ENCODE results near the gene ELL3.
"Not testable (repeated sequence)": the region's sequence is repeated elsewhere in the genome, so short reads cannot be mapped to it uniquely, and the experiment has no call there.

Gene ELL3, protein sequence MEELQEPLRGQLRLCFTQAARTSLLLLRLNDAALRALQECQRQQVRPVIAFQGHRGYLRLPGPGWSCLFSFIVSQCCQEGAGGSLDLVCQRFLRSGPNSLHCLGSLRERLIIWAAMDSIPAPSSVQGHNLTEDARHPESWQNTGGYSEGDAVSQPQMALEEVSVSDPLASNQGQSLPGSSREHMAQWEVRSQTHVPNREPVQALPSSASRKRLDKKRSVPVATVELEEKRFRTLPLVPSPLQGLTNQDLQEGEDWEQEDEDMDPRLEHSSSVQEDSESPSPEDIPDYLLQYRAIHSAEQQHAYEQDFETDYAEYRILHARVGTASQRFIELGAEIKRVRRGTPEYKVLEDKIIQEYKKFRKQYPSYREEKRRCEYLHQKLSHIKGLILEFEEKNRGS

DNA sequence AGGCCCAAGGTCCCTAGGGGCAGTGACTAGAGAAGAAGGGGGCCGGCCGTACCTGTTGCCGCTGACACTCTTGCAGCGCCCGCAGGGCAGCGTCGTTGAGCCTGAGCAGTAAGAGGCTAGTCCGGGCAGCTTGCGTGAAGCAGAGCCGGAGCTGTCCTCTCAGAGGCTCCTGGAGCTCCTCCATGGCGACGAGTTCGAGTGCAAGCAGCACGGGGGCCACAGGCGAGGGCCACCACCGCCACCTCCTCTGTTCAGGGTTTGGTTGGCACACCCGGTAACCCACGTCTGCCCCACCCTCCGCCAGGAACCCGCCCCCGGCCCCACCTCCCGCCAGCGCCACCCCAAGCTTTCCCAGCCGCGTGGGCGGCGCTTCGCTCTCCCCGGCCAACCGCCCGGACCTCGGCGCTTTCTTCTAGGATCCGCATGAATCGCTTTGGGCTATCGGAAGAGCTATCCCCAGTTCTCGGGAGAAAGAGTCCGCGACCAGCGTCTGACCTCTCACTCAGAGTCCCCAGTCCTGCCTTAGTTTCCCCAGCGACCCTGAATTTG lies at the start of gene ELL3:
TSS of gene ELL3 (minus strand) at position 249 of the 549 bp plus-strand sequence. CDS start at position 184, 65 bp downstream.
- peak; percentile 44 for DNase-seq (ENCODE audit: low spot score)

DNA sequence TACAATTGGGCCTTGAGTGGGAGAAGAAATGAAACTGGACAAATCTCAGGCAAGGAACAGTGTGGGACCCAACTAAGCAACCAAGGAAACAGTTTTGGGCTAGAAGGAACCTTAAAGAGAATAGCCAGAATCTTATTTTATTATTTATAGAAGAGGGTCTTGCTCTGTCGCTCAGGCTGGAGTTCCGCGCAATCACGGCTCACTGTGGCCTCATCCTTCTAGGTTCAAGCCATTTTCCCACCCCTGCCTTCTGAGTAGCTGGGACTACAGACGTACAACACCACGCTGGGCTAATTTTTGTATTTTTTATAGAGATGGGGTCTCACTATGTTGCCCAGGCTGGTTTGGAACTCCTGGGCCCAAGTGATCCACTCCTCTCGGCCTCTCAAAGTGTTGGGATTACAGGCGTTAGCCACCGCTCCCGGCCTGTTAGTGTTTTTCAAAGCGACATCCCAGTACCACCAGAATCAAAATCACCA lies 49.3 kb upstream of the ELL3 start:
- DNase-seq (ENCODE audit: low spot score): no peak

DNA sequence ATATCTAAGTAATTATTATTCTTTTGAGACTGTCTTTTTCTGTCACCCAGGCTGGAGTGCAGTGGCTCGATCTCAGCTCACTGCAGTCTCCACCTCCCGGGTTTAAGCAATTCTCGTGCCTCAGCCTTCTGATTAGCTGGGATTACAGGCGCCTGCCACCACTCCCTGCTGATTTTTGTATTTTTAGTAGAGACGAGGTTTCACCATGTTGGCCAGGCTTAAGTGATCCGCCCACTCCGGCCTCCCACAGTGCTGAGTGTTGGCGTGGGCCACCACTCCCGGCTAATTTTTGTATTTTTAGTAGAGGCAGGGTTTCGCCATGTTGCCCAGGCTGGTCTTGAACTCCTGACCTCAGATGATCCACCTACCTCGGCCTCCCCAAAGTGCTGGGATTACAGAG lies 48.5 kb upstream of the ELL3 start:
- DNase-seq (ENCODE audit: low spot score): not testable (repeated sequence)

DNA sequence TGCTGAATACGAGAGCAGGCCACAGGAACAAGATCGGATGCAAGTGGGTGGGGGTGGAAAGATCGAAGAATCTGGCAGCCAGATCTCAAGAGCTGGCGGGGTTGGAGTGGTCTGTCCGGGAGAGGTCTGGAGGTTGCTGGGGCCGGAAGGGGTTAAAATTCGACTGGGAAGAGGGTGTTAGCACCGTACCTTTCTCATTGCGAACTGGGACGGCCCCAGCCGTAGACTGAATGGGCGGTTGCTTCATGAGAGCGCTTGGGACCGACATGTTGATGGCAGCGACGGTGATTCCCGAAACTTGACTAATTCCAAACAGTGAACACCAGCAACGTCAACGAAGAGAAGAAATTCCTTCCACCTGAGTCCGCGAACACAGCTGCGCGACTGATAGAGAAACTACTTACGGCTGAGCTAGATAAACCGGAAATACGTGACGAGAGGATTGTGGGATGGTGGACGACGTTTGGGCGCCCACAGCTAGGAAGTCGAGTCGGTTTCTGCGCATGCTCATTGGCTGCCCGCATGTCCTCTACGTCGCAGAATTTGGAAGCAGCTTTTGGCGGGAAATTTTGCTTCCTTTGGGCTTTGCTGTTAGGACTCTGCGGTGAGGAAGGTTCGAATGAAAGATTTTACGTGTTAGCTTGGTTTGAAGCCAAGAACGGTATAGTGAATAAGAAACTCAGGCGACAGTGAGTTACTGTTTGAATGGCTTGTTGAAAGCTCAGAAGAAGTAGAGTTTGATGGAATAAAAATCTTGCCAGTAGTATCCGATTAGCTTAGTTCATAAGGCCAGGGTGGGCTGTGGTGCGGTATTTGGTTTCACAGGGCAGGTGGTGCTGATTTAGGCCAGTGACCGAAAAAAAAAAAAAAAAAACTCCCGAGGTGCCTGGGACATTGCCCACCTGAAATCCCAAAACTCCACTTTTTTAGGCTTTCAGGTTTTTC lies 47.8 kb upstream of the ELL3 start, which contains the start of gene MFAP1:
TSS of gene MFAP1 (minus strand) at position 389 of the 945 bp plus-strand sequence. CDS start at position 268, 121 bp downstream.
- DNase-seq (ENCODE audit: low spot score): peak; percentile 95

DNA sequence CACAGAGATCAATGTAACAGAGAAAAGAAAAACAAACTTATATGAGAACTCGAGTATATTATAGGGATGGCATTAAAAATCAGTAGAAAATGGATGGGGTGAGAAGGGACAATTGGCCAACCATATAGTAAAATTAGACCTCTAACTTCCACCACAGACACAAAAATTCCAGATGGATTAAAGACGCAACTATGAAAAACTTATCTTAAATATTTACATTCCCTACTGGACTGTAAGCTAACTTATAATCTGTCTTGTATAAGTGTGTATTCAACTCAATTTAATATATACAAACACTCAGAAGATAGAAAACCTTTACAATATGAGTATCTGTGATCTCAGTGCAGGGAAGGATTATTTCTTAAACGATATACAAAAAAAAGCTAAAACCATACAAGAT lies 44.7 kb upstream of the ELL3 start:
- no peak for DNase-seq (ENCODE audit: low spot score)

DNA sequence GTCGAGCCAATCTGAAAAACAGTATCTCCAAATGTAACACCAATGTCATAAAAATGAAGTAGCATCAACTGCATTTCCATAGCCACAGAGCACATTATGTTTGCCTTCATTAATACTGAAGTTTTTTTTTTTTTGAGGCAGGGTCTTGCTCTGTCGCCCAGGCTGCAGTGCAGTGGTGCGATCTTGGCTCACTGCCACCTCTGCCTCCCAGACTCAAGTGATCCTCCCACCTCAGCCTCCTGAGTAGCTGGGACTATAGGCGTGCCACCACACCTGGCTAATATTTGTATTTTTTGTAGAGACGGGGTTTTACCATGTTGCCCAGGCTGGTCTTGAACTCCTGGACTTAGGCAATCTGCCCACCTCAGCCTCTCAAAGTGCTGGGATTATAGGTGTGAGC lies 38.3 kb upstream of the ELL3 start:
- not testable (repeated sequence) for DNase-seq (ENCODE audit: low spot score)

DNA sequence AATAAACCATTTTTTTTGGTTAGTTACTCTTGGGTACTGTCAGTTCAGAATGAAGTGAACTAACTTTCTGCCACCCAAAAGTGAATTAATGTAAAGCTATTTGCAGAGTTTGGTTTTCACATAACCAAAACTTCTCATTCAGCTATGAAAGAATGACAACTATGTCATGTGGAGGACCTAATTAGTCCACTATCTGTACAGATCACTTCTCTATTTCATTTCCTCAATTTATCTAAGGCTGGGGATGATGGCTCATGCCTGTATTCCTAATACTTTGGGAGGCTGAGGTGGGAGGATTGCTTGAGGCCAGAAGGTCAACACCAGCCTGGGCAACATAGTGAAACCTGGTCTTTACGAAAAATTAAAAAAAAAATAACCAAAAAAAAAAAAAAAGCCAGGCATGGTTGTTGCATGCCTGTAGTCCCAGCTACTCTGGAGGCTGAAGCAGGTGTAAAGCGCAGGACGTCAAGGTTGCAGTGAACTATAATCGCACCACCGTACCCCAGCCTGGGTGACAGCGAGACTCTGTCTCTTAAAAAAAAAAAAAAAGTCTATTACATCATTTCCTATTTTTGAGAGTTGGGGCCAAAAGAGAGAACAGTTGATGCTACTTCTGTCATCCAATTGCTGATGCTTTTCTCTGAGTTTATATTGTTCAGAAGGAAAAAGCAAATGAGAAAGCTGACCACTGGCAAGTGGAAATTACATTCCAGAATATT lies 32.4 kb upstream of the ELL3 start:
- DNase-seq (ENCODE audit: low spot score): no peak

DNA sequence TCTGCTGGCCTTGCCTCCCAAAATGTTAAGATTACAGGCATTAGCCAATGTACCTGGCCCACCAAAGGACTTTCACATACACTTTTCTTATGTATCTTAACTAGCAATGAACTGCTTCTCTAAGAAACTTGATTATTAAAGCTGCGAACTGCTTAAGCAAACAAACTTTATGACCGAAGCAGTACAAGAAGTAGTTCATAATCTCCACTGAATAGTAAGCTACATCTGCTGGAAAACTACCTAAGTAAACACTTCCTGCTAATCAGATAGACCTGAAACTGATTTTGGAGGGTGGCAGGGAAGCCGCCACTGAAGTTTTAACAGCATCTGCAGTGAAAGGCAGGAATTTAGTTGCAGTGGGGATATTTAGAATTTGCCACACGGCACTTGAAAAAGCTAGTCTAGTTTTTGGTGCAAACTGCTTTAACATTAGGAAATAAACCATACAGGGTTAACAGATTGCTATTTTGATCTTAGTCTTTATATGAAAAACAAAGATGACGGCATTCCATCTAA lies 31.7 kb upstream of the ELL3 start:
- no peak for DNase-seq (ENCODE audit: low spot score)

DNA sequence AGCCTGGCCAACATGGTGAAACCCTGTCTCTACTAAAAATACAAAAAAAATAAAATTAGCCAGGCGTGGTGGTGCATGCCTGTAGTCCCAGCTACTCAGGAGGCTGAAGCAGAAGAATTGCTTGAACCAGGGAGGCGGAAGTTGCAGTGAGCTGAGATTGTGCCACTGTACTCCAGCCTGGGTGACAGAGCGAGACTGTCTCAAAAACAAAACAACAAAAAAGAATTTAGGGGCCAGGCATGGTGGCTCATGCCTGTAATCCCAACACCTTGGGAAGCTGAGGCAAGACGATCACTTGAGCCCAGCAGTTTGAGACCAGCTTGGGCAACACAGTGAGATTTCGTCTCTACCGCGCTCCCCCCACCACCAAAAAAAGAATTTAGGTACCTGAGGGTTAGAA lies 25.9 kb upstream of the ELL3 start:
- not testable (repeated sequence) for DNase-seq (ENCODE audit: low spot score)

DNA sequence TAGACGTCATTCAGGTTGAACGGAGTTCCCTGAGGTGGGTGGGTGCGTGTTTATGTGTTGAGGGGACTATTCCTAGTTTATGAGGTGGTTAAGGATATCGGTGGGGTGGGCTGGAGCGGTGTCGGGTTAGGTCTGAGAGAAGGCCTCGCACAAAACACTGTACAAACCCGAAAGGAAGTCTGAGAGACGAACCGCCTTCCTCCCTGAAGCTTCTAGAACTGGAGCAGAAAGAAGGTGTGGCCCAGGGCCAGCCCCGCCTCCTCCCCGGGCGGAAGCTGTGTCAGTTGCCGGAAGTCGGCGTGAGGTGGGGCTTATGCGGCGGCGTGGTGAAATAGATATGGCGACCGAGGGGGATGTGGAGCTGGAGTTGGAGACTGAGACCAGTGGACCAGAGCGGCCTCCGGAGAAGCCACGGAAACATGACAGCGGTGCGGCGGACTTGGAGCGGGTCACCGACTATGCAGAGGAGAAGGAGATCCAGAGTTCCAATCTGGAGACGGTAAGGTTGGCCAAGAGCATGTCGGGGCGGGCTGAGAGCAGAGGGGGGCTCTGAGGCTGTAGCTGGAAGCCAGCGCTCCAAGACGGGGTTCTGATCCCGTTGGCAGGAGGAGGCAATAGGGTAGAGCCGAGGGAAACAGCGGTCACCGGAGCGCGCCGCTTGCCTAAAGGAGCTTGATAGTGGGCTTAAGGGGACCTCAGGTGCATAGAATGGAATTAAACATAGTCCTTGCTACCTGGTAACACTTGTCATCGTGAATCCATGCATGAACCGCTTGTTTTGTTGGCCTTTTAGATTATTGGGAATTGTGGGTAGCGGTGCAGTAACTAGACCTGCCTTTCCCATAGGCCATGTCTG lies 23.7 kb upstream of the ELL3 start, which contains the start of gene HYPK:
TSS of gene HYPK (plus strand) at position 314 of the 856 bp plus-strand sequence. CDS start at position 338, 24 bp downstream.
- DNase-seq (ENCODE audit: low spot score): peak; percentile 81

DNA sequence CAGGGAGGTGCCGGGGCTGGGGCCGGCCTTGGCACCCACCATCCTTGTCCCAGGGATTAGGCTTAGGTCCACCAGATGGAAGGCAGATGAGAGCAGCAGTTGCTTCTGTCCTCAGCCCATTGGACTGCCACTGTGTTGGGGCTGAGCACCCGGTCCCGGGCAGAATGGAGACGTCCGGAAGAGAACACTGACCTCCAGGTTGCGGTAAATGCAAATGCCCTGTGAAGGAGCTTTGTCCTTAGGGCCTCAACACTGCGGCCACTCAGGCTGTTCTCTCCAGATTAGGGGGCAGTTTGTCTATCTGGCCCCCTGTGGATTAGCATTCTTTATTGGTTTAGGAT lies 23.1 kb upstream of the ELL3 start, which contains the start of gene SERINC4:
TSS of gene SERINC4 (minus strand) at position 276 of the 341 bp plus-strand sequence. CDS start at position 42, 234 bp downstream.
- no peak for DNase-seq (ENCODE audit: low spot score)

DNA sequence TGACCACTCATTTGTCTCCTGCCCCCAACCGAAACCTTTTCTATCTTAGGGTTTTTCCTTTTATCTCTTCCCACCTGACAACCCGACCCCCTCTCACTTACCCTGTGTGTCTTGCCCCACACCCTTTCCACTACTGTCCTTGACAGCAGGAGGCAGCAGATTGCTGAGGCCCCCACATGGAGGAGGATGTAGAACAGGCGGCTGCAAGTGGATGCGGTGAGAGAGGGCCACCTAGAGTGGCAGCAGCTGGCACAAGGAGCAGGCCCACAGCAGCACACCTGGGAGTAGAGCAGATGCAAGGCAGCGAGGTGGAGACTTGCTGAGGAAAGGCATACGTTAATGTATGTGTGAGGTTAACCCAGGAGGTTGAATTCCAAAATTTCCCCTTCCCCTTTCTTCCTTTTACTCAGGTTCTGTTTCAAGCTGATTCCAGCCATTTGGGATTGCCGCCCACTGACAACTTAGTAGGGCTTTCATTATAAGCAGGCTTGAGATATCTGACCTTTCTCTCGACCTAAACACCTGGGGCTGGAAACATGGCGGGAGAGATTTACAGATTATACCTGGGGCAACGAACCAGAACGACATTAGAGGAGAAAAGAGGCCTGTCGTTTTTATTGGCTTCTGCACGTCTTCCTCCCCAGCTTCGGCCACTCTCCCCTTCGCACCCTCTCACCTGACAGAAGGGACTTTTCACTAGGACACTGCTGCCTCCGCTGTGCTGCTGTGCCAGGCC lies 22.6 kb upstream of the ELL3 start:
- DNase-seq (ENCODE audit: low spot score): no peak

DNA sequence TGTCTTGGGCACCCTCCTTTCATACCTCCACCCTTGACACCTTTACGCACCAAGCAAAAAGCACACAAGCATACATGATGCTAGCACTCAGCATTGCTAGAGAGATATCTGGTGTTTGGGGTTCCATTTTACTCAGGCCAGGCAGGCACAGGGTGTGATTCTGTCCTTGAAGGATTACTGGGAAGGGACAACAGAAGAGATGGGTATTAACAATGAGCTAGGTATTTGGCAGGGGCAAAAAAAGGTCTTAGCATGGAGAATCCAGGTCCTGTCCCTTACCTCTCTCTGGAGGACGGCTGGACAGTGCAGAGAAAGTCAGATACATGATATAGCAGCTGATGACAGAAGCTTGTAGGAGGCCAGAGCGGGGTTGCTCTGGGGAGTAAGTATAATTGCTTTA lies 19.8 kb upstream of the ELL3 start:
- no peak for DNase-seq (ENCODE audit: low spot score)

DNA sequence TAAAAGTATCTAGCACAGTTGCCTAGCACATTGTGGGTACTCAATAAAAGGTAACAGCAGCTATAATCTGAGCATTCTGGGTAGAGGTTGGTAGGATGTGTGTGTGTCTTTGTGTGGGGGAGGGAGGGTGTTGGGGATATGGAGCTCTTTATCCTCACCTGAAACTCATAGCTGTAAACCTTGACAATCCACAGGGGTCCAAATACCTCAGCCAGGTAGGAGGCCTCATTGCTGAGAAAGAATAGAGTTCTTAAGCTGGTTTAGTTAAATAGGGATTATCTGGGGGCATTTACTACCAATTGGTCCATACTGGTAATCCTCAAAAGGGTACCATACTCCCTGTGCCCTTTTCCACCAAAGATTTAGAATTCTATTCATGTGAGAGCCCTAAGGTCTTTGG lies 19.2 kb upstream of the ELL3 start:
- DNase-seq (ENCODE audit: low spot score): no peak

DNA sequence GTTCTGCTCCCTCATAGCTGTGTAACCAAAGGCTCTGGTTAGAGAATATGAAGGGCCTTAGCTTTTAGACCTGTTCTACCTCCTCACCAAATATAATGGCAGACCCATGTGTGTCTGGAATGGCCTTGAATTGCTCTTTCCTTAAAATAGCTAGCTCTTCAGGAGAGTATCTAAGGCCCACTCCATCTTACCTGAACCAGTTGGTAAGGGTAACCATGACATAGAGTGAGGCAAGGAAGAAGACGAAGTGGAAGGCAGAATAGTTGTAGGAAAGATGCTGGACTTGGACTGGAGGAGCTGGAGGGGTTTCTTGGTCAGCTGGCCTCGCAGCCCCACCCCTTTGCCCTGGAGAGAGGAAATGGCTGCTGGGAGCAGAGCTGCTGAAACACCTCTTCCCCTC lies 18.4 kb upstream of the ELL3 start:
- no peak for DNase-seq (ENCODE audit: low spot score)

DNA sequence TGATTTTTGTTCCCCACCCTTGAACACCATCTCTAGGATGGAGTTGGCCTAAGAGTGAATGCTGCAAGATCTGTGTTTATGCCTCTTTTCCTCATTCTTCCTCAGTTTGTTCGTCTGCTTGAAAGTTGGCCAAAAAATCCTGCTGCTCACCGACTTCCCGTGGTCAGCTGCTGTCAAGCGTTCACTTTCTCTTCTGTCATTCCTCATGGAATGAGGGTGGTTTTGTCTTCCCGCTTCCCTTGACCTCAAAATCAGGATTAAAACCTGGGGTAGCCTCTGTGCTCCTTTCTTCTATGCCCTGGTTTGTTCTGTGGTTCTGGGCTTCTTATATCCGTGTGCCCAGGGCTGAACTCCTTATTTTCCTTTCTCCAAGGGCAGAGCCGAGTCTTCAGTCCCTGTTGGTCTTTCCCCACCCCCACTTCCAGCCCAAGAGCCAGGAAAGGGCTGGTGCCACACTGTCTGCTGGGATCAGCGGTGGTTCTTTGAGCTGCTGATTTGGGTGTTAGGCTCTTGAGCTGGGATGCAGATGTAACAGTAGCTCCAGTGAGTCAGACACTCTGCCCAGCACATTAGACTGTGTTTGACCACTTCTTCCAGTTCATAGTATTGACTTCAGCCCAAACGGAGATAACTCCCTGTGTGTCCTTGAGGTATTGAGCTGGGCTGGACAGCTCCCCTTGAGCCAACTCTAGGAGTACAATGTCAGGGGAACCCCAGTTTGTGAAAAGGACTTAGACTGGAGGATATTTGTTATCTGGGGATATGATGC lies 17.7 kb upstream of the ELL3 start:
- DNase-seq (ENCODE audit: low spot score): no peak

DNA sequence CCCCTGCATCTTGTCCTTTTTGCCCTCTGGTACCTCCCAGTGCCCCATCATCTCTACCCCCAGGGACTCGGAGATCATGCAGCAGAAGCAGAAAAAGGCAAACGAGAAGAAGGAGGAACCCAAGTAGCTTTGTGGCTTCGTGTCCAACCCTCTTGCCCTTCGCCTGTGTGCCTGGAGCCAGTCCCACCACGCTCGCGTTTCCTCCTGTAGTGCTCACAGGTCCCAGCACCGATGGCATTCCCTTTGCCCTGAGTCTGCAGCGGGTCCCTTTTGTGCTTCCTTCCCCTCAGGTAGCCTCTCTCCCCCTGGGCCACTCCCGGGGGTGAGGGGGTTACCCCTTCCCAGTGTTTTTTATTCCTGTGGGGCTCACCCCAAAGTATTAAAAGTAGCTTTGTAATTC lies 16.9 kb upstream of the ELL3 start:
- DNase-seq (ENCODE audit: low spot score): no peak

DNA sequence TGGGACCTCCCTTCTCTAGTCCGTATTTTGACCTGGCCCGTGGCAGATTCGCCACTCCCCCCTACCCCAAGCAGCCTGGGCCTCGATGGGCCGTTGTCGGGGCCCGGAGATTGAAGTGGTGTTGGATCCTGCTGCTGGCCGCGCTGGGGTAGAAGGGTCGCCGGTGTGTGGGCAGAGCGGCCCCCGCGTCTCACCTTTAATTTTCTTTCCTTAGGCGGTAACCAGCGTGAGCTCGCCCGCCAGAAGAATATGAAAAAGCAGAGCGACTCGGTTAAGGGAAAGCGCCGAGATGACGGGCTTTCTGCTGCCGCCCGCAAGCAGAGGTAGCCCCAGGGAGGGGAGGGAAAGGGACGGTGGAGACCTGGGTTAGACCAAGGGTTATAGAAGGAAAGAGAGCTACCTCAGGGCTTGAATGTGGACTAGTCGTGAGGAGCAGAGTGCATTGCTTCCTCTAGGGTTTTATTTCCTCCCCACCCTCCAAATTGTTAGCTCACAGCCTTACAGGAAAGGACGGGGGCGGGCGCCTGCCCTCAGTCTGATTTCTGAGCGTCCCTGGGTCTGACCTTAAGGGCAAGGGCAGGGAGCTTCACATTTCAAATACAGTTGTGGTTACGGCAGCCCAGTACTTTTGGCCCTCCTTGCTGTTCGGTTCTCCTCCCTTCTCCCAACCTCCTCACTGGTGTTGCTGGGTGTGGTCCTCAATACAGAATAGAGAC lies 16.2 kb upstream of the ELL3 start:
- DNase-seq (ENCODE audit: low spot score): no peak
